ENCODE data around the gene SIRT3.

DNA sequence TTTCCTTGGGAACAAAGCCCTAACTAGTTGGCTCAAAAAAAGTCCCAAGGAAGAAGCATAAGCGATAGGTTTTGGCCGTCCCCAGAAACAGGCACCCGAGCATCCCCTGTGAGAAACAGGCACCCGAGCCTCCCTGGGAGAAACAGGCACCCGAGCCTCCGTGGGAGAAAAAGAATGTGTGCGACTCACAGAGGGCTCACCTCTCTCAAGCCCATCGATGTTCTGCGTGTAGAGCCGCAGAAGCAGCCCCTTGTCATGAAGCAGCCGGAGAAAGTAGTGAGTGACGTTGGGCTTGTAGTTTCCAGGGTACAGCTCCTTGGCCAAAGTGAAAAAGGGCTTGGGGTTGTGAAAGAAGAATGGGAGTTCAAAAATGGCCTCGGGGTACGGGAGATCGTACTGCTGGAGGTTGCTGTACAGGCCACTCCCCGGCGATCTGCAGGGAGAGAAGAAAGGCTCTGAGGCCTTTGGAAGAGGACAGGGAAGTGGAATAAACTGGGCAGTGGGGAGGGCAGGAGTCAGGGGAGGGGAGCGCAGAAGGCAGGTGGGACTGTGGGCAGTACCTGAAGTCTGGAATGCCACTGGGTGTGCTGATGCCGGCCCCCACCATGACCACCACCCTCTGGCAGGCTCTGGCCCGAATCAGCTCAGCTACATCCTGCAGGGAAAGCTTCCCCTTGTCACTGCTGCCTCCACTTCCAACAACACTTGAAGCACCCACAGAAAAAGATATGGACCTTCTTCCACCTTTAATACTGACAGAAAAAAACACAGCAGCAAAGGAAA, 3.2 kb downstream of the SIRT3 start:
- TF ChIP-seq, protein P1, sequence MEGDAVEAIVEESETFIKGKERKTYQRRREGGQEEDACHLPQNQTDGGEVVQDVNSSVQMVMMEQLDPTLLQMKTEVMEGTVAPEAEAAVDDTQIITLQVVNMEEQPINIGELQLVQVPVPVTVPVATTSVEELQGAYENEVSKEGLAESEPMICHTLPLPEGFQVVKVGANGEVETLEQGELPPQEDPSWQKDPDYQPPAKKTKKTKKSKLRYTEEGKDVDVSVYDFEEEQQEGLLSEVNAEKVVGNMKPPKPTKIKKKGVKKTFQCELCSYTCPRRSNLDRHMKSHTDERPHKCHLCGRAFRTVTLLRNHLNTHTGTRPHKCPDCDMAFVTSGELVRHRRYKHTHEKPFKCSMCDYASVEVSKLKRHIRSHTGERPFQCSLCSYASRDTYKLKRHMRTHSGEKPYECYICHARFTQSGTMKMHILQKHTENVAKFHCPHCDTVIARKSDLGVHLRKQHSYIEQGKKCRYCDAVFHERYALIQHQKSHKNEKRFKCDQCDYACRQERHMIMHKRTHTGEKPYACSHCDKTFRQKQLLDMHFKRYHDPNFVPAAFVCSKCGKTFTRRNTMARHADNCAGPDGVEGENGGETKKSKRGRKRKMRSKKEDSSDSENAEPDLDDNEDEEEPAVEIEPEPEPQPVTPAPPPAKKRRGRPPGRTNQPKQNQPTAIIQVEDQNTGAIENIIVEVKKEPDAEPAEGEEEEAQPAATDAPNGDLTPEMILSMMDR (IDR thresholded peaks at IDR 0.05): no peak
- no peak for TF ChIP-seq POLR2A (IDR thresholded peaks at IDR 0.05; ENCODE audit: low read depth)
- no peak for TF ChIP-seq POLR2AphosphoS5 (IDR thresholded peaks at IDR 0.05)
- TF ChIP-seq EP300 (IDR thresholded peaks at IDR 0.05): no peak
